NCI-H2107 (cell line): ENCODE data around the gene BTF3.

Experiments used
- DNase-seq: peaks from one replicate; lab custom pipeline; 2025; lab: John Stamatoyannopoulos, UW

The BTF3 gene

DNA sequence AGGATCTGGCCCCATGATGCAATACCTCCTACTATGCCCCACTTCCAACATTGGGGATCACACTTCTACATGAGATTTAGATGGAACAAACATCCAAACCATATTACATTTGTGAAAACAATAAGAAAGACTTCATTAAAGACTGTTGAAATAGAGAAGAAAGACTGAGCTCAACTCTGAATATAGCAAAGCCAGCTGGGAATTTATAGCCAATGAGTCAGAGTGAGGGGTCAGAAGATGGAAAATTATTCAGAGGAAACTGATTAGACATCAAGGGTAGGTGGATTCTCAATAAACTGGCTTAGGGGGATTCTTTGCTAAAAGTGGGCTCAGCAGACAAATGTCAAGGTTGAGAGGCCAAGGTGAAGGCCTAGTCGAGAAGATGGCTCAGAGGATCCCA, 25.6 kb downstream of the BTF3 start:
- DNase-seq = no peak

DNA sequence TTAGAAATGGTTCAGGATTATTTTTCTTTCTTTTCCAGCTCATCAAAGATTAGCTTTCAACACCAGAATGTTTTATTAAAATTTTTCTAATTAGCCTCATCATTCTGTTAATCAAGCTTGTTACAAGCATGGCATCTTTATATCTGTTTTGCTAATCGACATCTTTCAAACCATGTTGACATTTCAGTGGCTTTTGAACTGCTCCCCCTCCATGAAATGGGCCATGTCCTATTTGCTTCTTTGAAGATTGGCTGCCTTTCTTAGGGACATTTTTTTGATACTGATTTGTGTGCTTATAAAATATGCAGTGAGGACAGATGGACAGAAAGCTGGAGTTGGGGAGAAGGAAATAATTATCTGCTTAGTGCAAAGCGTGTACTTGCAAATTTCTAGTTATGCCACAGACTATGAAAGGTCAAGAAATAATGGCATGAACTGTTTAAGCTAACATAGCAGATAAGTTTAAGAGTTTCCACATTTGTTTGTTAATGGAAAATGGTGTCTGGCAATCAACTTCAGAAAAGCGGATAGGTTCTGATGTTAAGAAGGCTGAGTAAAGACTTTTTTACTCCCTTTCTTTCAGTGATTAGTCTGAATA, 27.5 kb downstream of the BTF3 start:
- no peak for DNase-seq

DNA sequence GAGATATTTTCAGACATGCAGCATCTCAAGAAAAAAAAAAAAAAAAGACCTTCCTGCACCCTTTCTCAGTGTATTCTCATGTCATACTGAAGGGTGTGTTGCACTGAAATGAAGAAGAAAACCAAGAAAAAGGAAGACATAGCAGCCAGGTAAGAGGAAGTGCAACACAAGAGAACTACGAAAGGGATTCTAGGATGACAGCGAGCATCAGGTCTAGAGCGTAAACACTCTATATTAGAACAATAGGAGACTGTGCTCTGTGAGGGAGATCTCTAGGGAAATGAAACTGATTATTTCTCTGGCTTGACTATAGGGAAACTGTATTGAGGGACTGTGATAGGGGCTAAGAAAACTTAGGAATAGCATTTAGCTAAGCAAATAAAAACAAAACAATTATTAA, 30.0 kb downstream of the BTF3 start:
- no peak for DNase-seq

DNA sequence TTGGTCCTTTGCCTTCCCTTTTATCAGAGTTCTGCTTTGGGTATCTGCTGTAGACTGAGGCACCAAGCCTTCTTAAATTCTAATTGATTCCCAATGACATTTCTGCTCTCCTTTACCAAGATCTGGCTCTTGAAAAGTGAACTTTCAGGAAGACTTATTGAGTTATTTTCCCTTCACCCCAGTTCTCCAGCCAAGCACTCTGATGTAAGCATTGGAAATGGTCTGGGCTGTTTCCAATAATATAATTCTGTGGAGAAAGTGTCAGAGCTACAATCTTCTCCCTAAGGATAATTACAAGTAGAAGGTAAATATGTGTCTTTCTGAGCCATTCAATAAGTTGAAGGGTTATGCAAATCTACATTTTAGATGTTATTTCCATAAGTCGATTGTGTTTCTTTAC, 30.8 kb downstream of the BTF3 start:
- DNase-seq = no peak

DNA sequence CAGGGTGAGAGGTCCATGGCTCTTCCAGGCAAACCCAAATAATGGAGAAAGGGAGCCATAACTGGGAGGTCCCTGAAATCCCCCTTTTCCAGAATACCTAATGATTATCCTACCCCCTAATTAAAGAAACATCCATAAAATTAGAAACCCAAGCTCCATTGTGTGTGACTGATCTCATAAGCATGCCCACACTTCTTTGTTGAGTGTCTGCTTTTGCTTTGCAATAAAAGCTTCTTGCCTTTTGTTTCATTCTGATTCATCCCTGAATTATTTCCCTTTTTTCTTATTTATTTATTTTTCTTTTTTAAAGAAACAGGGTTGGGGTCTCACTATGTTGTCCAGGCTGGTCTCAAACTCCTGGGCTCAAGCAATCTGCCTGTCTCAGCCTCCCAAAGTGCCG, 33.1 kb downstream of the BTF3 start:
- DNase-seq = no peak

DNA sequence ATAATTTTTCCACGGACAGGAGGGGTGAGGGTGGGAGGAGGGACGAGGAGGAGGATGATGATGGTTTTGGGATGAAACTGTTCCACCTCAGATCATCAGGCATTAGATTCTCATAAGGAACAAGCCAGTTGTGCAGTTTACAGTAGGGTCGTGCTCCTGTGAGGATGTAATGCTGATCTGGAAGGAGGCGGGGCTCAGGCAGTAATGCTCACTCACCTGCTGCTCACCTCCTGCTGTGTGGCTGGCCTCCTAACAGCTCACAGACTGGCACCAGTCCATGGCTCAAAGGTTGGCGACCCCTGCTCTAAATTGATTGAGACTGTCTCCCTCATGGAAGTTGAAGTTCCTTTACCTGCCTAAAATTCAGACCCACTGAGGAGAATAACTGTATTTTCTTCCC, 34.0 kb downstream of the BTF3 start:
- DNase-seq = no peak

DNA sequence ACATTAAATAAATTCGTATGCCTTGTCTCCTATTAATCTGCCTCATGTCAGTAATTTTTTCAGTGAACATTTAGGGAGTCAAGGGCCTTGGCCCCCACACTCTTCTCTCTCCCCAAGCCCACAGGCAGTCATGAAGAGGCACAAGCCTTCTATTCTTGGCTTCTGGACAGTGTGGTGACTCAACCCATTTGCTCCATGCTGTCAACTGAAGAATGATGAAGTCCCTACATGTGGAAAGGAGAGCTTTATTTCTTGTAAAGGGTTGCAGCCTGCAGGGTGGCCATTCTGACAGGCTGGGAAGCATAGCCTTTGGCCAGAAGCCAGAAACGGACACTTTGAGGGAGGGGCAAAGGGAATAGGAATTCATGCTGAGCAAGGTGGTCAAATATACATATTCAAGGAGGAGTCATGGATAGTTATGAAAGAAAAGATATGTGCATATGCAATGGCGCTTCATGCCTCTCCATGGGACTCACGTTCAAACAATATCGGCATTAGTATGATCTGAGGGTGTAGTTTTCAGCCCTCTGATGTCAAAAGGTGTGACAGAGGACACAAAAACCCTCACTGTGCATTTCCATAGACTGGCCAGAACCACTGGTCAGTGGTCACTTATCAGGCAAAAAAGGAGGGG, 35.9 kb downstream of the BTF3 start:
- DNase-seq = no peak

DNA sequence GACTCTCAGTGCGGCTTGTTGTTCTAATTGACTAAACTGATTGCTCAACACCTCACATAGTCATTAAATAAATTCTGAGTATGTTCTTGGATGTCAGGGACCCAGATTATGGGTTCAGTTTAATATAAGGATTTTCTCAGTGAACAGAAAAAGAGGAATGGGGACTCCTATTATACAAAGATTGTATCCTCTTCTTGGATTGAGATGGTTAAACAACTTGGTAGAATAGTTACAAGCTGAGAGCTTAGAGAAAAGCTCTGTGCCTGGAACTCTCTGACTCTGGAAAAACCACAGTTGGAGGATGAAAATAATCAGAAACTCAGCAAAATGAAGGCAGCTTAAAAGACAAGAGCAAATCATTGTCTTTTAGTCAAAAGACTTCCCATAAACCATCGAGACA, 36.7 kb downstream of the BTF3 start:
- DNase-seq = no peak

DNA sequence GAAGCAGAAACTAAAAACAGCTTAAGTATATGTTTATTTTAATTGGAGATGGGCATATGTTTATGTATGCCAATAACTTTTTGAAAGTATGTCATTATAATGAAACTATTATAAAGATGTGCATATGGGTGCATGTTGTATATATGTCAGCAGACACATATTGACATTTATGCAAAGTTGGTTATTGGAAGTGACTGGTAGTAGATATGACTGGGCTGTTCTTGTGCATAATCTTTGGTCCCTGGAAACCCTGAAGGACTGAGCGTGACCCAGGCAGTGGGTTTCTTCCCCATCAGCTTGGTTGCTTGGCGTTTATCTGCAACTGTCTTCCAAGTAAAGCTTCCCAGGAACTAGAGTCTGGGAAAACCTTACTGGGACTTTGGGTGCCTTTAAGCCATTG, 41.5 kb downstream of the BTF3 start:
- DNase-seq = no peak

DNA sequence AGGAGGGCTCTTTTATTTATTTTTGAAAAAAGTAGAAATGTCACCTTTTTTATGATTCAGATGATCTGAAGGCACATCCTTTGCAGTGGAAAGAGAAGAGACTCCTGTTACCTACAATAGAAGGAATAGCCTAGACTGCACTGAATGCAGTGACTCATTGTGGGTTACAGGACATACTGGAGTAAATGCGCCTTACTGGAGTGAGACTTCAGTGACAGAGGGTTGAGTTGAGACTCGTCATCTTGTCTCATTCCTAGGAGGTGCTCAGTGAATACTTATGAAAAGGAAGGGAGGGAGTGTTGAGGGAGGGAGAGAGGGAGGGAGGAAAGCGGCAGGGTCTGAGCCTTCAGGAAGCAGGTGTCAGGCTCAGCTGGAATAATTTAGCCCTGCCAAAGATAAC, 42.0 kb downstream of the BTF3 start:
- no peak for DNase-seq

DNA sequence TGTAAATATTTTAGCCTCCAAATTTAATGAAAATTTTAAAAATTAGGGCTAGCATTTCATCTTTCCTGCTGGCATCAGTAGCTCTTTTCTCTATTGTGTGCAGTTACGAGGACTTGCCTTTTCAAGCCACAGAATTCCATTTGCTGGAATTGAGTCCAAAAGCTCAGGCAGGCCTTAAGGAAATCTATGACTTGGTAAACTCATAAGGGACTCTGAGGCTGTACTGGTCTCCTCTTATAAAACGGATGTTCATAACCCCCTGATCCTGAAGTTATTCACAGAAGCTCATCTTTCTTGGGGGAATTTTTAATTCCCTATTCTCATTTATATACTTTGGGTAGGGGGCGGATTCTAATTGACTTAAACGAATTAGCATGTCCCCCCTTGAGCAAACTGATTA, 43.8 kb downstream of the BTF3 start:
- no peak for DNase-seq

DNA sequence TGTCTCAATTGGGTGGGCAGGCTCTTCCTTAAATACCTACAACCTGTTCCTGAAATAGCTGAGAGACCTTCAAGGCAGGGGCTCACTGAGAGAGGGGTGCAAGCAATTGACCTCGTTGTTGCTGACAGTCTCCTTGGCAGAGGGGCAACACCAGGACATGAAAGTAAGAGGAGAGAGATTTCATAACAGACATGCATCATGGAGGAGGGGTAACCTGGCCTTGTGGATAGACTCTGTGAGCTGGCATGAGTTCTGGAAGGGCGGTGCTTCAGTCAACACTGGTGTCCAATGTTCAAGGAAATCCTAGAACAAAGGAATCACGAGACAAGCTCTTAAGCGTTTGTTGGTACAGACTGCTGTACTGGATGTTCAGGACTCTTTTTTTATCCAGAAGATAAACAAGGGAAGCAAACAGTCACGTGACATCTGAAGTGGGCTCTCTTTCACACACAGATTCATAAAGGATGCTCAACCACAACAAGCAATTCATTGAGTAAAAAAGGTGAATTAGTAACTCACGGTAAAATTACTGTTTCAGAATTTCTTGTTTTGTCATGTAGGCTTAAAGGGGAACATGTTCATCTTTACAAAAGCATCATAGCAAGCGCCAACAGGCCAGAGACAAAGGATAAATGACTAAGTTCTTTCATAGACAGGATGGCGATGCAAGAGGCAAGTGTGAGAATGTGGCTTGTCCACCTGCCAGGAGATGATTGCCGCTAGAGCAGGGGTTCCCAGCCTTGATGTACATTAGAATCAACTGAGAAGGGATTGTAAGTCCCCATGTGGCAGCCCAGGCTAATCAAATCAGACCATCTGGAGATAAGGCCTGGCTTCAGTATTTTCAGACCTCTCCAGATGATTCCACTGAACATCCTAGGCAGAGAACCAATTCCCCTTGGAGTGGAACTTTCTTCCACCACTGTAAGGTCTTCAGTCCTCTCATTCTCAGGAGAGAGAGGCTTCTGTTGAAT, 46.5 kb downstream of the BTF3 start:
- peak; percentile 47 for DNase-seq

DNA sequence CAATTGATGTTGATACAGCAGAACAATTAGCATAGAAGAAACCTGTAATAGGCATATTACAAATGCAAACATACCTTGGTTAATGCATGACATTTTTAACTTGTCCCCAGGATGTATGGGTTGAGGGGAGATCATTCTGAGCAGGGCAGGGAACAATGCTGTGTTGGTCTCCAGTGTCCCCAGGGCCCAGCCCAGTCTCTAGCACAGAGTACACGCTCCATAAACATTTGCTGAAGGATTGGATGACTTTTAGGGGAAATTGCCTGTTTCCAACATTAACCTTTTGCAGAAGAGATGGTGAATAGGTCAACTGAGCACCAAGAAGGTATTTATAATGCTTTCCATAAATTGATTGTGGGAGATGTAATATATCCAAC, 47.1 kb downstream of the BTF3 start:
- DNase-seq = no peak

DNA sequence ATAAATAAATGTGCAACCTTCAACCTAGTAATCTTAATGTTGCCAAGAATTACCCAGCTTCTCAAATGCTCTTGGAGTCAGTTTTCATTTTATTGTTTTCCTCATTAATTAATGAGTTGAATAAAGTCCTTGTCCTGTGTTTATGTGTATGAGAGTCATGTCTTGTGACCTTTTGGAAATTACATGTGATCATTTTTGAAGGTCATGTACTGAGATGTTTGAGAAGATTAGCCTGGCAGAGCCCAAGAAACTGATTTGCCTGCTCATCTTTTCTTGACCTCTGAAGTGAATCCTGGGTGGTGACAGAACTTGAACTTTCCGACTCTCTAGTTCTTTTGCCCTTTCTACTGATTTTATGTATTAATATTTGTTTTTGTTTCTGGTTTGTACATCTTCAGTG, 51.8 kb downstream of the BTF3 start:
- DNase-seq = no peak

DNA sequence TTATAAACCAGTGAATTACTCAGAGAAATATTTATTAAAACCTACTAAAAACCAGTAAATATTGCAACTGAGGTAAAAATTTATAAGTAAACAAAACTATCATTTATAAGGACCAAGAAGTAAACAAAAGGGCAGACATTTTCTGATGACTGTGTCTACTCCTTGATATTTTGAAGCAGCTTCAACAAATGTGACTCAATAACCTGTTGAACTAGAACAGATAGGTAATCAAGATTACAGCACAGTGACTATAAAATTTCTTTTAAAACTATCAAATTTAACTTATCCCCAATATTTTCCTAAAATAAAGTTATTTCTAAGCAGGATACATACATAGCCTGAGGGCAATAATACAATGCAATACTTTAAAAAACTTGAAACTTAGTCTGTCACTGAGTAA, 54.4 kb downstream of the BTF3 start:
- no peak for DNase-seq
